Measurements from ENCODE around the gene CCL13.

The CCL13 gene

GRCh38 chr17:34386697-34387550, 30.6 kb downstream of the CCL13 start:
- no peak for DNase-seq

GRCh38 chr17:34387566-34387965, 31.3 kb downstream of the CCL13 start:
- DNase-seq = no peak

DNA sequence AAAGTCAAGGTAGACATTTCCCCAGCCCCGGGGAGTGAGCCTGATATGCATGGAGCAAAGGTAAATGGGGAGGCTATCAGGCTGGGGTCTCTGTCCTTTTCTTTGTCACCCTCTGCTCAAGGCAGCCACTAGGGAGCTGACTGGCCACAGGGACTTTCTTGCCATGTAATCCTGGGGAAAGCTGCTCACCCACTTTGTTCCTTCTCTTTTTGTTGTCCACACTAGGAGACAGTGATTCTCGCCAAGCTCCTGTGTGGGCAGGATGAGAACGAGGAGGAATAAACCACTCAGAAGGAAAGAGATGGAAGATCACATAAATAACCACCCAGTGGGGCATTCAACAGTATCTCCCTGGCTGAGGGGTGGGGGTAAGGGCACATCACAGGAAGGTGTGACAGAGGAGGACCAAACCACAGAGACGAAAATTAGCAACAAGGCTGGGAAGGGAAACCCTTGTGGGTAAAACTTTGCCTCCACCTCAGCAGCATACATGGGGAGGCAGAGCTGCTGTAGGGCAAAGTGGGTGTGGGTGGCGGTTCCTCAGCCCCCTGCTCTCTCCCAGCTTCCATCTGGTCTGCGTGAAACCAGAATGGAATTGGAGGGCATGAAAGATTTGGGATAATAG, 33.0 kb downstream of the CCL13 start:
- no peak for DNase-seq

- no peak for DNase-seq
Observed at GRCh38 chr17:34390649-34391048, 34.4 kb downstream of the CCL13 start.

DNA sequence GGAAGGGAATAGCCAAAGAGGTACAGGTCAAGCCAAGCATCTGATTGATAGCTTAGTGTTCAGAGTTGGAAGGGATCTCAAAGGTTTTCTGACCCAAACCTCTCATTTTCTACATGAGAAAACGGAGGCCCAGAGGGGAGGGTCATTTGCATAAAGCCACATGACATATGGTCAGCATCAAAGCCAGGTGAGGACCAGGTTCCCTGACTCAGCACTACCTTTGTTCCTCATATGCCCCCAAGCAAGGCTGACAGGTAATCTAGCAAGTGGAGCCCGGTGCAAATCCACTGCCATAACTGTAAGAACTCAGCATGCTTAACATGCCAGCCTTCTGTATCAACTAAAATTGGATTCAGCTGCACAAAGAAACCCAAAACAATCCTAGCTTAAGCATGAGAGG, 35.0 kb downstream of the CCL13 start:
- no peak for DNase-seq

DNA sequence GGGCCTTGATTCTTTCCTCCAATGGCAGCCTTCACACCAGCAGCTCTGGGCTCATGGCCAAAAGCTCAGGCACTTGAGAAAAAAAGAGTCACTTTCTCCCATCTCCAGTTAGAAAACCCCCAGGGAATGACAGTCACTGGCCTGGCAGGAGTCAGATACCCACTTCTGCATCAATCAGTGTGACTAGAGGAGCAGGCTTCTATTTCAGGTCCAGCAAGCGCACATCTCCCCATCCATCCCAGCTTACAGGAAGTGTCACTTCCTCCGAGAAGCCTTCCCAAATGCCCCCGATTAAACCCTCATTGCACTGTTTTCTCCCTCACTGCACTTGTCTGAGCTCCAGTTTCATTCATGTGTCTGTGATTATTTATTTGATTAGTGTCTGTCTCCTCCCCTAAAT, 37.1 kb downstream of the CCL13 start:
- DNase-seq = no peak

- no peak for DNase-seq
Observed at GRCh38 chr17:34397265-34397664, 41.0 kb downstream of the CCL13 start.

GRCh38 chr17:34398990-34399389, 42.7 kb downstream of the CCL13 start:
- no peak for DNase-seq

GRCh38 chr17:34399725-34400124, 43.4 kb downstream of the CCL13 start:
- no peak for DNase-seq

- DNase-seq = no peak
Observed at GRCh38 chr17:34400301-34400931, 44.1 kb downstream of the CCL13 start.

DNA sequence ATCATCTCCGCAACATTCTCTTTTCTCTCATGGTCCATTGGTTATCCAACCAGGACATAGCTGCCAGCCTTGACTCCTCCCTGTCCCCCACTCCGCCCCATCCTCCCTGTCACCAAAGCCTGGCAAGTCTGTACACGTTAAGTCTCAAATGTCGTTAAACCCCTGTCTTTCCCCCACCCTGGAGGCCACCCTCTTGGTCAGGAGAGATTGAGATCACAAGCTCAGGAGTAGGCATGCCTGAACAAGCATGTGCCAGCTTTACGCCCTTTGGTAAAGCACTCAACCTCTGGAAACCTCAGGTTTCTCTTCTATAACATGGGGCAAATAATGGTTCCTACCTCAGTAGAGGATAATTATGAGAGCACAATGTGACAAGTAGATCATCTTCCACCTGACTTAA, 44.9 kb downstream of the CCL13 start:
- DNase-seq = no peak

DNA sequence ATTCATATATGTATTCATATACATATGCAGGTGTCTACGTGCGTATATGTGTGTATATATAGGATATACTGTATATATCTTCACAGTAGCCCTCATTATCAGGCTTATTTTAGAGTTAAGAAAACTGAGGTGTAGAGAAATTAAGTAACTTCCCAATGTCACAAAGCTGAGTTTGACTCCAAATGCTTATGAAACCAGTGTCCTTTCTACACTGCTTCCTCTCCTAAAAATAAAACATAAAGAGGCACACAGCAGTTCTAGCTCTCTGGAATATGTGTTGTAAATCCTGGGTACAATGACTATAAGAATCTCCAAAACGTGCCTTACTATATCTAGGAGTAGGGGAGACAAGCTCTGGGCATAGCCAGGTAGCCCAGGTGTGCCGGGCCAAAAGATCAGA, 46.7 kb downstream of the CCL13 start:
- no peak for DNase-seq

GRCh38 chr17:34406226-34406625, 49.9 kb downstream of the CCL13 start:
- DNase-seq = no peak

All from stimulated activated CD4-positive, alpha-beta T cell treated with anti-CD3 and anti-CD28 coated beads, Interleukin-2, amount 100 ng/mL, for 48 hours (primary cell).